Prostate gland (tissue), 2 donors: ENCODE results near the gene LIPC. TPM values are rescaled to one million over a fixed set of nuclear protein-coding genes. Genes with fewer than 3 reads are reported as not detected.

Experiments
- DNase-seq: peaks from one replicate; pipeline ENCODE4 v3.0.0-alpha.2; 2019; ENCODE audit warnings: low spot score
- H3K27ac ChIP-seq, 2 donors: fragments of 200-600 bp; sonication (generic); 2 replicates each; pipeline ENCODE4 v1.5.1; 2017 to 2019
- H3K27me3 ChIP-seq: fragments of 200-600 bp; sonication (generic); replicated peaks from 2 replicates; pipeline ENCODE4 v1.5.1; 2019; ENCODE audit not compliant: insufficient read depth
- H3K36me3 ChIP-seq, 2 donors: fragments of 200-600 bp; sonication (generic); 1 replicate in 1 of 2; 2 replicates in 1 of 2; pipeline versions ENCODE4 v1.5.1 to v1.8.1; 2017 to 2019
- H3K4me1 ChIP-seq: fragments of 200-600 bp; sonication (generic); replicated peaks from 2 replicates; pipeline ENCODE4 v1.5.1; 2019
- H3K4me3 ChIP-seq, 2 donors: fragments of 200-600 bp; sonication (generic); 2 replicates each; pipeline ENCODE4 v1.5.1; 2017 to 2019
- H3K9me3 ChIP-seq: fragments of 200-600 bp; sonication (generic); 2 replicates; pipeline ENCODE4 v1.5.1; 2017
- CTCF ChIP-seq, 4 experiments: fragments of 200-600 bp in 2 of 4; fragments of 450-650 bp in 2 of 4; sonication (generic) in 2 of 4; IDR thresholded peaks; 1 replicate in 3 of 4; 2 replicates in 1 of 4; pipeline ENCODE4 v1.5.1; 2016 to 2019; ENCODE audit warnings: antibody characterized with exemption in 4 of 4, mild to moderate bottlenecking in 2 of 4, moderate library complexity in 2 of 4
- POLR2A ChIP-seq: fragments of 450-650 bp; IDR thresholded peaks from one replicate; pipeline ENCODE4 v1.6.1; 2016; ENCODE audit warnings: antibody characterized with exemption, mild to moderate bottlenecking
- POLR2AphosphoS5 ChIP-seq: sonication (generic); formaldehyde crosslinking; IDR thresholded peaks from one replicate; pipeline ENCODE4 v1.6.1; 2017; ENCODE audit warnings: antibody characterized with exemption
- WGBS: methylation state at CpG from one replicate; pipeline ENCODE4 v1.1.5; 2018; 5-methylcytosine and 5-hydroxymethylcytosine counted together
- intact Hi-C: fragments of 100-400 bp; cut with DNase I; formaldehyde crosslinking; loops from one replicate; pipeline ENCODE4 v1.14.2; 2022
- total RNA-seq, 2 donors: library from RNA; depleted of rRNA; stranded (reverse); fragments of >200 nt; gene quantifications; one replicate each; pipeline ENCODE4 v1.1.0, GENCODE V29; 2016

The LIPC gene
- total RNA-seq, 2 donors from 2014 or later = 0.14 TPM; not detected in 1

- Histone ChIP-seq H3K4me3 (no peak overlapping the region), H3K27me3 (no peaks in the 10 kb centered on the region), H3K36me3 (no peaks in the 10 kb centered on the region), H3K27ac (no peak overlapping the region), H3K9me3 (no peaks in the 10 kb centered on the region), H3K4me1 (no peaks in the 10 kb centered on the region)
- no peak for DNase-seq
- TF ChIP-seq CTCF (IDR thresholded peaks at IDR 0.05) (no peak), POLR2AphosphoS5 (no peak), POLR2A (no peak)
- WGBS = 81% methylated on average over 22 of the region's 22 CpGs
- intact Hi-C loops = no loop called here
Measured at GRCh38 chr15:58541410-58542087, 109.8 kb downstream of the LIPC start.

GRCh38 chr15:58543664-58544335 is 112.0 kb downstream of the LIPC start:
- no peaks in the 10 kb centered on the region for H3K9me3 ChIP-seq
- 93% methylated on average over 17 of the region's 17 CpGs for WGBS
- no peaks in the 10 kb centered on the region for H3K4me1 ChIP-seq
- intact Hi-C loops = no loop called here
- no peak for DNase-seq
- H3K27ac ChIP-seq = no peak overlapping the region
- TF ChIP-seq POLR2AphosphoS5 (no peak), POLR2A (no peak), CTCF (IDR thresholded peaks at IDR 0.05) (no peak)
- no peaks in the 10 kb centered on the region for H3K36me3 ChIP-seq
- no peak overlapping the region for H3K4me3 ChIP-seq
- no peaks in the 10 kb centered on the region for H3K27me3 ChIP-seq

- TF ChIP-seq POLR2A (no peak), CTCF (IDR thresholded peaks at IDR 0.05) (no peak), POLR2AphosphoS5 (no peak)
- H3K4me1 ChIP-seq = no peaks in the 10 kb centered on the region
- WGBS = 90% methylated on average over 5 of the region's 5 CpGs
- H3K9me3 ChIP-seq = no peaks in the 10 kb centered on the region
- intact Hi-C loops = no loop called here
- no peaks in the 10 kb centered on the region for H3K36me3 ChIP-seq
- no peak for DNase-seq
- no peaks in the 10 kb centered on the region for H3K27me3 ChIP-seq
- no peak overlapping the region for H3K4me3 ChIP-seq
- H3K27ac ChIP-seq = no peak overlapping the region
Measured at GRCh38 chr15:58544756-58545155, 113.0 kb downstream of the LIPC start.

- intact Hi-C loops = no loop called here
- no peak for DNase-seq
- no peak overlapping the region for H3K4me3 ChIP-seq
- H3K4me1 ChIP-seq = no peaks in the 10 kb centered on the region
- no peak overlapping the region for H3K27ac ChIP-seq
- TF ChIP-seq POLR2A = no peak
- TF ChIP-seq CTCF (IDR thresholded peaks at IDR 0.05) = no peak
- no peak for TF ChIP-seq POLR2AphosphoS5
- no peaks in the 10 kb centered on the region for H3K9me3 ChIP-seq
- no peaks in the 10 kb centered on the region for H3K27me3 ChIP-seq
- WGBS = 96% methylated on average over 18 of the region's 18 CpGs
- no peaks in the 10 kb centered on the region for H3K36me3 ChIP-seq
Measured at GRCh38 chr15:58545307-58546065, 113.7 kb downstream of the LIPC start.
